HepG2 (cell line): ENCODE results near the gene DCLRE1C. TPM values are rescaled to one million over a fixed set of nuclear protein-coding genes. Genes with fewer than 3 reads are reported as not detected.

Experiments
- ATF1 ChIP-seq: IDR thresholded peaks from 2 replicates; pipeline ENCODE4 v1.6.1; 2016; ENCODE audit warnings: mild to moderate bottlenecking, control low read depth
- CCDC6 ChIP-seq: sonication (generic); formaldehyde crosslinking; IDR thresholded peaks from 2 replicates; pipeline ENCODE4 v1.8.1; 2022; ENCODE audit warnings: mild to moderate bottlenecking, missing genetic modification reagents, moderate library complexity
- CHD4 ChIP-seq: fragments of 200-600 bp; sonication (generic); IDR thresholded peaks from 2 replicates; pipeline ENCODE4 v1.7.0; 2017; ENCODE audit warnings: mild to moderate bottlenecking, low read length, borderline replicate concordance
- E2F2 ChIP-seq: sonication (generic); formaldehyde crosslinking; IDR thresholded peaks from 2 replicates; pipeline ENCODE4 v1.4.0; 2020; ENCODE audit warnings: missing genetic modification reagents, borderline replicate concordance
- EP300 ChIP-seq, 3 experiments: sonication (generic) in 1 of 3; formaldehyde crosslinking in 1 of 3; IDR thresholded peaks; 2 replicates each; pipeline versions ENCODE4 v1.5.1 to v1.6.1; 2011 to 2020; ENCODE audit warnings: low read depth in 2 of 3, low read length in 2 of 3, borderline replicate concordance in 1 of 3, improper control_type of control experiment in 1 of 3, mild to moderate bottlenecking in 1 of 3, missing genetic modification reagents in 1 of 3, moderate library complexity in 1 of 3
- HOXA3 ChIP-seq: sonication (generic); formaldehyde crosslinking; IDR thresholded peaks from 2 replicates; pipeline ENCODE4 v1.5.0; 2020; ENCODE audit warnings: missing genetic modification reagents
- MLLT10 ChIP-seq: sonication (generic); formaldehyde crosslinking; IDR thresholded peaks from 2 replicates; pipeline ENCODE4 v1.4.0; 2020; ENCODE audit warnings: missing genetic modification reagents
- NCOA2 ChIP-seq: sonication (generic); formaldehyde crosslinking; IDR thresholded peaks from 2 replicates; pipeline ENCODE4 v1.8.0; 2022; ENCODE audit warnings: inconsistent platforms
- RBM39 ChIP-seq: fragments of 200-400 bp; formaldehyde crosslinking; IDR thresholded peaks from one replicate; pipeline ENCODE4 v1.6.1; 2018; ENCODE audit warnings: antibody characterized with exemption, mild to moderate bottlenecking, low read depth, low read length; ENCODE audit not compliant: poor library complexity, severe bottlenecking
- RCOR2 ChIP-seq: IDR thresholded peaks from 2 replicates; pipeline ENCODE4 v1.6.1; 2016; ENCODE audit warnings: missing biosample characterization, missing genetic modification reagents
- SNRNP70 ChIP-seq: fragments of 200-400 bp; formaldehyde crosslinking; IDR thresholded peaks from 2 replicates; pipeline ENCODE4 v1.6.1; 2017; ENCODE audit warnings: mild to moderate bottlenecking, low read depth, low read length, moderate library complexity
- SP4 ChIP-seq: sonication (generic); formaldehyde crosslinking; IDR thresholded peaks from 2 replicates; pipeline ENCODE4 v1.8.1; 2023; ENCODE audit warnings: mild to moderate bottlenecking, missing genetic modification reagents
- SRSF9 ChIP-seq: fragments of 200-400 bp; formaldehyde crosslinking; IDR thresholded peaks from 2 replicates; pipeline ENCODE4 v1.6.1; 2018; ENCODE audit warnings: borderline replicate concordance, mild to moderate bottlenecking, low read depth, low read length; ENCODE audit not compliant: insufficient read depth, poor library complexity, severe bottlenecking
- TMF1 ChIP-seq: sonication (generic); formaldehyde crosslinking; IDR thresholded peaks from 2 replicates; pipeline ENCODE4 v1.8.1; 2022; ENCODE audit warnings: low read depth, missing genetic modification reagents
- ZBTB21 ChIP-seq: sonication (generic); formaldehyde crosslinking; IDR thresholded peaks from 2 replicates; pipeline ENCODE4 v1.4.0; 2020; ENCODE audit warnings: missing genetic modification reagents
- ZNF430 ChIP-seq: sonication (generic); formaldehyde crosslinking; IDR thresholded peaks from 2 replicates; pipeline ENCODE4 v1.9.0; 2021; ENCODE audit warnings: mild to moderate bottlenecking, missing genetic modification reagents
- ZNF460 ChIP-seq: sonication (generic); formaldehyde crosslinking; IDR thresholded peaks from 2 replicates; pipeline ENCODE4 v1.5.1; 2020; ENCODE audit warnings: missing genetic modification reagents, mild to moderate bottlenecking, borderline replicate concordance
- ZNF552 ChIP-seq: sonication (generic); formaldehyde crosslinking; IDR thresholded peaks from 2 replicates; pipeline ENCODE4 v1.9.0; 2022; ENCODE audit warnings: missing genetic modification reagents, mild to moderate bottlenecking, borderline replicate concordance
- ZNF569 ChIP-seq: sonication (generic); formaldehyde crosslinking; IDR thresholded peaks from 2 replicates; pipeline ENCODE4 v1.5.0; 2020; ENCODE audit warnings: mild to moderate bottlenecking, missing genetic modification reagents, moderate library complexity, borderline replicate concordance
- ZNF598 ChIP-seq: sonication (generic); formaldehyde crosslinking; IDR thresholded peaks from 2 replicates; pipeline ENCODE4 v1.5.1; 2020; ENCODE audit warnings: mild to moderate bottlenecking, missing genetic modification reagents, borderline replicate concordance
- ZSCAN20 ChIP-seq: sonication (generic); formaldehyde crosslinking; IDR thresholded peaks from 2 replicates; pipeline ENCODE4 v1.4.0; 2020; ENCODE audit warnings: missing genetic modification reagents, mild to moderate bottlenecking, borderline replicate concordance
- polyA plus RNA-seq, 8 experiments: library from polyadenylated mRNA; depleted of rRNA in 3 of 8; stranded (reverse) in 7 of 8; unstranded in 1 of 8; fragments of >200 nt; fragmentation: Illumina TruSeq in 4 of 8; extraction: Trizol in 4 of 8; gene quantifications; 2 replicates each; pipeline versions ENCODE4 v1.2.1 to v1.2.3, GENCODE V29; 2011 to 2016; ENCODE audit warnings: low read depth in 4 of 8, missing spikeins in 1 of 8, mixed read lengths in 1 of 8; ENCODE audit not compliant: insufficient read depth in 1 of 8
- total RNA-seq, 5 experiments: library from RNA; depleted of rRNA; stranded (reverse); fragments of >200 nt; fragmentation: Illumina TruSeq; extraction: Trizol; gene quantifications; 2 replicates each; pipeline ENCODE4 v1.2.3, GENCODE V29; 2016; ENCODE audit warnings: low read depth in 1 of 5
- TF ChIP-seq, protein P1 (sequence below): sonication (generic); formaldehyde crosslinking; IDR thresholded peaks from 2 replicates; pipeline ENCODE4 v1.8.1; 2023; ENCODE audit warnings: mild to moderate bottlenecking, moderate library complexity, missing genetic modification reagents
- TF ChIP-seq, protein P2 (sequence below): IDR thresholded peaks from 2 replicates; pipeline ENCODE4 v1.4.0; 2020; ENCODE audit warnings: mild to moderate bottlenecking, missing genetic modification reagents

The DCLRE1C gene
- total and polyA plus RNA-seq, 2 of the 13 experiments (the other 11 are each of a cell fraction or from before 2014, with no cell fraction given): 3.0 to 10.3 TPM

GRCh38 chr10:14954001-14954770 is at the start of gene DCLRE1C (continued):
- TF ChIP-seq E2F2: peak; percentile 90; the same call in 1 of the 2 replicates
- peak; percentile 90 for TF ChIP-seq SP4 (CRISPR knock-in tag)
- 0 out of 2 replicates have a peak, but pooled peaks have one; percentile 43 for TF ChIP-seq RCOR2 (CRISPR knock-in tag)
- TF ChIP-seq MLLT10 (CRISPR knock-in tag): no peak
- TF ChIP-seq RBM39: no peak
- TF ChIP-seq ZNF460 (CRISPR knock-in tag): no peak
- TF ChIP-seq CHD4: no peak
- TF ChIP-seq, protein P1, sequence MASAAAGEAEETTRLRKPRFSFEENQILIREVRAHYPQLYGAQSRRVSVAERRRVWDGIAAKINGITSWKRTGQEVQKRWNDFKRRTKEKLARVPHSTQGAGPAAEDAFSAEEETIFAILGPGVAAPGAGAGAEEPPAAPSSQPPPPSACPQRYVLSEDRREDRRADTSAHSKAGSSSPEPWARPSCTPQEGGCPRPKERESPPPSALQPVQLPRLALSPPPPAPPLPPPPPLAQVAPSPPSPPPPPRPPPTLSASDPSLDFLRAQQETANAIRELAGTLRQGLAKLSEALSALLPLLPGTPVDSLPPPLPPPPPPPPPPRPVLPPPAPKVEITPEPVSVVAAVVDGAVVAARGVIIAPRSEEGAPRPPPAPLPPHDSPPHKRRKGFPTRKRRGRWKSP (CRISPR knock-in tag): peak; percentile 98
- TF ChIP-seq, protein P2, sequence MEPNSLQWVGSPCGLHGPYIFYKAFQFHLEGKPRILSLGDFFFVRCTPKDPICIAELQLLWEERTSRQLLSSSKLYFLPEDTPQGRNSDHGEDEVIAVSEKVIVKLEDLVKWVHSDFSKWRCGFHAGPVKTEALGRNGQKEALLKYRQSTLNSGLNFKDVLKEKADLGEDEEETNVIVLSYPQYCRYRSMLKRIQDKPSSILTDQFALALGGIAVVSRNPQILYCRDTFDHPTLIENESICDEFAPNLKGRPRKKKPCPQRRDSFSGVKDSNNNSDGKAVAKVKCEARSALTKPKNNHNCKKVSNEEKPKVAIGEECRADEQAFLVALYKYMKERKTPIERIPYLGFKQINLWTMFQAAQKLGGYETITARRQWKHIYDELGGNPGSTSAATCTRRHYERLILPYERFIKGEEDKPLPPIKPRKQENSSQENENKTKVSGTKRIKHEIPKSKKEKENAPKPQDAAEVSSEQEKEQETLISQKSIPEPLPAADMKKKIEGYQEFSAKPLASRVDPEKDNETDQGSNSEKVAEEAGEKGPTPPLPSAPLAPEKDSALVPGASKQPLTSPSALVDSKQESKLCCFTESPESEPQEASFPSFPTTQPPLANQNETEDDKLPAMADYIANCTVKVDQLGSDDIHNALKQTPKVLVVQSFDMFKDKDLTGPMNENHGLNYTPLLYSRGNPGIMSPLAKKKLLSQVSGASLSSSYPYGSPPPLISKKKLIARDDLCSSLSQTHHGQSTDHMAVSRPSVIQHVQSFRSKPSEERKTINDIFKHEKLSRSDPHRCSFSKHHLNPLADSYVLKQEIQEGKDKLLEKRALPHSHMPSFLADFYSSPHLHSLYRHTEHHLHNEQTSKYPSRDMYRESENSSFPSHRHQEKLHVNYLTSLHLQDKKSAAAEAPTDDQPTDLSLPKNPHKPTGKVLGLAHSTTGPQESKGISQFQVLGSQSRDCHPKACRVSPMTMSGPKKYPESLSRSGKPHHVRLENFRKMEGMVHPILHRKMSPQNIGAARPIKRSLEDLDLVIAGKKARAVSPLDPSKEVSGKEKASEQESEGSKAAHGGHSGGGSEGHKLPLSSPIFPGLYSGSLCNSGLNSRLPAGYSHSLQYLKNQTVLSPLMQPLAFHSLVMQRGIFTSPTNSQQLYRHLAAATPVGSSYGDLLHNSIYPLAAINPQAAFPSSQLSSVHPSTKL (CRISPR knock-in tag): peak; percentile 79
- peak; percentile 80 for TF ChIP-seq ZNF552 (CRISPR knock-in tag)
- TF ChIP-seq ZBTB21 (CRISPR knock-in tag): no peak
- TF ChIP-seq ATF1 (CRISPR knock-in tag): 0 out of 2 replicates have a peak, but pooled peaks have one; percentile 56
- TF ChIP-seq CCDC6 (CRISPR knock-in tag): peak; percentile 100
- no peak for TF ChIP-seq ZNF569 (CRISPR knock-in tag)
- no peak; a peak in 1 of 4 replicates for TF ChIP-seq EP300 (IDR thresholded peaks at IDR 0.05; ENCODE audit: low read depth in 2 of 2, low read length in 2 of 2)
- peak; percentile 39; the same call in 1 of the 2 replicates for TF ChIP-seq EP300 (CRISPR knock-in tag; IDR thresholded peaks at IDR 0.05; ENCODE audit: borderline replicate concordance)
- no peak for TF ChIP-seq SRSF9
- TF ChIP-seq ZNF598 (CRISPR knock-in tag): peak; percentile 64; the same call in 1 of the 2 replicates
- 0 out of 2 replicates have a peak, but pooled peaks have one; percentile 11 for TF ChIP-seq ZSCAN20 (CRISPR knock-in tag)
- peak; percentile 86 for TF ChIP-seq HOXA3 (CRISPR knock-in tag)
- TF ChIP-seq NCOA2 (CRISPR knock-in tag): peak; percentile 77
- TF ChIP-seq TMF1 (CRISPR knock-in tag): peak; percentile 98
- TF ChIP-seq ZNF430: peak; percentile 56; the same call in 1 of the 2 replicates
- TF ChIP-seq SNRNP70: no peak
